Measurements from ENCODE around the gene HNRNPH3. TPM values are rescaled to one million over a fixed set of nuclear protein-coding genes. Genes with fewer than 3 reads are reported as not detected.

HNRNPH3 gene
- total and polyA plus RNA-seq, 4 donors: 106 to 200 (median 128) TPM

DNA sequence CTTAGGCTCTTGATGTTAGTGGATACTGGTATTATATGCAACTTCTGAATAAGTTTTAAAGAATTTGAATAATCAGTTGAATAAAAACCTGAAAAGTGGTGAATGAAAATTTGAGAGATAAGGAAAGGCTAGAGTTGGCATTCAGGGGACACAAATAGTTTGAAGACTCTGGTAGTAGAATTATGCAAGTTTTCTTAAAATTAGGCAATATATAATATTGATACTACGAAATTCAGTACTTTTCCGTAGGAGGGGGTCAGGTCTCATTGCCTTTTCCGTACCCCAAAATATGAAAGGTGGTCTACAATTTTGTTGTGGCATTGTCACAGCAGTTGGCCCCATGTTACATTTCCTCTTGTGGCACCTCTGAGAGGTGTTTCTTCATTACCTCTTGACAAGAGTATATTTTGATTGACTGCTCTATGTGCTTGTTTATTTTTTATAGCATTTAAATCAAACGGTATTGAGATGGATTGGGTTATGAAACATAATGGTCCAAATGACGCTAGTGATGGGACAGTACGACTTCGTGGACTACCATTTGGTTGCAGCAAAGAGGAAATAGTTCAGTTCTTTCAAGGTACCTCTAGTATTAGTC, 5.0 kb downstream of the HNRNPH3 start:
- Histone ChIP-seq H3K27ac (ENCODE audit: low read depth in 1 of 2, low read length in 2 of 2) (no peak overlapping the region), H3K27me3 (ENCODE audit: control insufficient read depth in 1 of 2, insufficient read depth in 2 of 2, low read length in 1 of 2) (no peaks in the 10 kb centered on the region), H3K4me3 (ENCODE audit: low read length in 2 of 2) (no peak overlapping the region), H3K9me3 (ENCODE audit: control insufficient read depth, low read length) (no peaks in the 10 kb centered on the region), H3K36me3 (ENCODE audit: control insufficient read depth in 1 of 2, insufficient read depth in 2 of 2, low read length in 1 of 2) (peaks cover 5 to 7% of the 10 kb centered on the region in 2 donors), H3K4me1 (ENCODE audit: control insufficient read depth in 1 of 2, insufficient read depth in 2 of 2, low read length in 2 of 2) (peaks cover 0 to 11% of the 10 kb centered on the region in 2 donors)
- intact Hi-C loops (cut with DNase I): loop anchor here in 1 of 2 donors (10.0 kb wide), 2 partner anchors 262 to 452 kb away; partner anchors contain the start of genes HERC4 and SIRT1
- DNase-seq: no peak
- no peak for ATAC-seq (ENCODE audit: low FRiP score)
- whole genome bisulfite sequencing, 2 donors: 57 to 59% methylated on average over 7 of the region's 7 CpGs

DNA sequence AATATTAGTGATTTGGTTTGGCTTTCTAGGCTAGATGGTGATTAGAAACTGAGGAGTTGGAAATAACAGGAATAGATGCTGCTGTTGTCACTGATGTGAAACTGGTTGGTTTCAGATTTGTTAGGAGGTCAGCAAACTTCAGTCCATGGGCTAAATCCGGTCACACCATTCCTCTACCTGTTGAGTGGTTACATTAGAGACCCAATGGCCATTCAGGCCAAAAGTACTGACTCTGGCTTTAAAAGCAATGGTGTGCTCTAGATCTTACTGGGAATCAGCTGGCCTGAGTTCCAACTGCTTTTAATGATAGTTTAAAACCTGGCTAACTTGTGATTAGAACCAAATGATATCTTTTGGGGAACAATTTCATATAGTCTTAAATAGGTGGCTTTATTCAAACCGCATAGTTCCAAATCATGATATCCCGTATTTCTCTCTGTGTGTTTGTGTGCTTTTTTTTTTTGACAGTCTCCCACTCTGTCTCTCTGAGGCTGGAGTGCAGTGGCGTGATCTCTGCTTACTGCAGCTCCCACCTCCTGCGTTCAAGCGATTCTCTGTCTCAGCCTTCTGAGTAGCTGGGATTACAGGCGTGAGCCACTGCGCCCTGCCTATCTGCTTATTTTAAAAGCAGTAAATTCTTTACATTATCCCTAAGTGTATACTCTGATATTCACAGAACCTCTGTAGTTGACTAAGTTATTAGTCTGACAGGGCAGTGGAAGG, 8.7 kb downstream of the HNRNPH3 start:
- intact Hi-C loops (cut with DNase I): loop anchor here in 1 of 2 donors (10.0 kb wide), 1 partner anchor 54 kb away; no protein-coding TSS in a partner anchor
- 87 to 89% methylated on average over 8 of the region's 8 CpGs for WGBS, 2 donors
- Histone ChIP-seq H3K9me3 (ENCODE audit: control insufficient read depth, low read length) (no peaks in the 10 kb centered on the region), H3K4me3 (ENCODE audit: low read length in 2 of 2) (no peak overlapping the region), H3K4me1 (ENCODE audit: control insufficient read depth in 1 of 2, insufficient read depth in 2 of 2, low read length in 2 of 2) (peaks cover 0 to 9% of the 10 kb centered on the region in 2 donors), H3K27ac (ENCODE audit: low read depth in 1 of 2, low read length in 2 of 2) (no peak overlapping the region), H3K27me3 (ENCODE audit: control insufficient read depth in 1 of 2, insufficient read depth in 2 of 2, low read length in 1 of 2) (no peaks in the 10 kb centered on the region), H3K36me3 (ENCODE audit: control insufficient read depth in 1 of 2, insufficient read depth in 2 of 2, low read length in 1 of 2) (peaks cover 5 to 7% of the 10 kb centered on the region in 2 donors)
- ATAC-seq (ENCODE audit: low FRiP score) (no peak), DNase-seq (no peak)

GRCh38 chr10:68342909-68343516, 11.1 kb downstream of the HNRNPH3 start:
- ATAC-seq (ENCODE audit: low FRiP score): no peak
- DNase-seq: no peak
- Histone ChIP-seq H3K9me3 (ENCODE audit: control insufficient read depth, low read length) (no peaks in the 10 kb centered on the region), H3K4me1 (ENCODE audit: control insufficient read depth in 1 of 2, insufficient read depth in 2 of 2, low read length in 2 of 2) (no peaks in the 10 kb centered on the region), H3K27ac (ENCODE audit: low read depth in 1 of 2, low read length in 2 of 2) (no peak overlapping the region), H3K27me3 (ENCODE audit: control insufficient read depth in 1 of 2, insufficient read depth in 2 of 2, low read length in 1 of 2) (no peaks in the 10 kb centered on the region), H3K4me3 (ENCODE audit: low read length in 2 of 2) (no peak overlapping the region), H3K36me3 (ENCODE audit: control insufficient read depth in 1 of 2, insufficient read depth in 2 of 2, low read length in 1 of 2) (peaks cover 5 to 7% of the 10 kb centered on the region in 2 donors)
- intact Hi-C loops (cut with DNase I): loop anchor here in 1 of 2 donors (10.0 kb wide), 1 partner anchor 52 kb away; no protein-coding TSS in a partner anchor
- 83 to 86% methylated on average over 3 of the region's 3 CpGs for WGBS, 2 donors

DNA sequence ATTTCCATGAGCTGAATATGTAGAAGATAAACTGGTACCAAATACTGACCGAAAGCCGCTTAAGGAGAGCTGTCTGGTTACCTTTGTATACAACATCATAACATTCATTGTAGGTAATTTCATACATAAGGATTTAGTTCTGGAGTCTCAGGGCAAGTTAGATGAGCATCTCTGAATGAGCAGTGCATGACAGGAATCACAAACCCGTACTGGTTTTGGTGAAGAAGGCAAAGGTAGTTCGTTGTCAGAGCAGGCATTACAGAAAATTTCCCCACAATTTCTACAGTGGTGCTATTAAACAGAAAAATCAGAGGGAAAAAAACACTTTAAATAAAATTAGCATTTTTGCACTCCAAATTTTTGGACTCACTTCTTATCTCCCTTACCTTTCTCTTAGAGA, 13.8 kb downstream of the HNRNPH3 start:
- intact Hi-C loops (cut with DNase I): loop anchor here in 1 of 2 donors (10.0 kb wide), 1 partner anchor 49 kb away; no protein-coding TSS in a partner anchor
- 87% methylated on average over 4 of the region's 4 CpGs for WGBS, 2 donors
- peaks cover 0 to 4% of the 10 kb centered on the region in 2 donors for H3K36me3 ChIP-seq (ENCODE audit: control insufficient read depth in 1 of 2, insufficient read depth in 2 of 2, low read length in 1 of 2)

DNA sequence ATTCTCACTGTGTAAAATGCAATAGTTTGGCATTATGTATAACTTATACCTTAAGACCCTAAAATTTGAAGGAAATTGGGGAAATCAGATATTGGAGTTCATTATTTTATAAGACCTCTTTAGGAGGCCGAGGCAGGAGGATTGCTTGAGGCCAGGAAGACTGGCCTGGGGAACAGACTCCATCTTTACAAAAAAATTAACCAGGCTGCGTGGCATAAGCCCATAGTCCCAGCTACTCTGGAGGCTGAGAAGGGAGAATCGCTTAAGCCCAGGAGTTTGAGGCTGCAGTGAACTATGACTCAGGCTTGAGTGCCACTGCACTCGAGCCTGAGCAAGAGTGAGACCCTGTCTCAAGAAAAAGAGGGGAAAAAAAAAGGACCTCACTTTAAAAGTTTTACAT, 14.9 kb downstream of the HNRNPH3 start:
- no peaks in the 10 kb centered on the region for H3K4me1 ChIP-seq (ENCODE audit: control insufficient read depth in 1 of 2, insufficient read depth in 2 of 2, low read length in 2 of 2)
- 79 to 86% methylated on average over 4 of the region's 4 CpGs for WGBS, 2 donors
- H3K4me3 ChIP-seq (ENCODE audit: low read length in 2 of 2): no peak overlapping the region
- no peak overlapping the region for H3K27ac ChIP-seq (ENCODE audit: low read depth in 1 of 2, low read length in 2 of 2)
- no peaks in the 10 kb centered on the region for H3K27me3 ChIP-seq (ENCODE audit: control insufficient read depth in 1 of 2, insufficient read depth in 2 of 2, low read length in 1 of 2)
- H3K9me3 ChIP-seq (ENCODE audit: control insufficient read depth, low read length): no peaks in the 10 kb centered on the region
- no peak for DNase-seq
- intact Hi-C loops (cut with DNase I): loop anchor here in 1 of 2 donors (10.0 kb wide), 1 partner anchor 48 kb away; no protein-coding TSS in a partner anchor
- ATAC-seq (ENCODE audit: low FRiP score): no peak
- H3K36me3 ChIP-seq (ENCODE audit: control insufficient read depth in 1 of 2, insufficient read depth in 2 of 2, low read length in 1 of 2): peaks cover 0 to 1% of the 10 kb centered on the region in 2 donors

More for the DNA sequence above, 13.8 kb downstream of the HNRNPH3 start:
- H3K27me3 ChIP-seq (ENCODE audit: control insufficient read depth in 1 of 2, insufficient read depth in 2 of 2, low read length in 1 of 2): no peaks in the 10 kb centered on the region
- no peaks in the 10 kb centered on the region for H3K9me3 ChIP-seq (ENCODE audit: control insufficient read depth, low read length)
- no peak overlapping the region for H3K4me3 ChIP-seq (ENCODE audit: low read length in 2 of 2)
- no peak for DNase-seq
- no peak overlapping the region for H3K27ac ChIP-seq (ENCODE audit: low read depth in 1 of 2, low read length in 2 of 2)
- H3K4me1 ChIP-seq (ENCODE audit: control insufficient read depth in 1 of 2, insufficient read depth in 2 of 2, low read length in 2 of 2): no peaks in the 10 kb centered on the region
- no peak for ATAC-seq (ENCODE audit: low FRiP score)

DNA sequence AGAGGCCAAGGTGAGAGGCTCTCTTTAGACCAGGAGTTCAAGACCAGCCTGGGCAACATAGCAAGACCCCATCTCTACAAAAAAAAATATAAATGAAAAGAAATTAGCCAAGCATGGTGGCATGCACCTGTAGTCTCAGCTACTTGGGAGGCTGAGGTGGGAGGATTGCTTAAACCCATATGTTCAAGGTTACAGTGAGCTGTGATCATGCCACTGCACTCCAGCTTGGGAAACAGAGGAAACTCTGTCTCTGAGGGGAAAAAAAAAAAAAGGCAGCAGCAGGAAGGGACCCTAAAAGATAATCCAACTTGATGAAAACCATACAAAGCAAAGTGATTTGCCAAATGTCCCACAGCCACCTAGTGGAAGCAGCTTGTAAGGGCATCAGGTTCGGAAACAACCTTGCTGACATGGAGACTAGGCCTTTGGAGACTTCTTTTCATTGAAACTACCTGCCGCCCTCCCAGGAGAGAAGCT, 16.4 kb downstream of the HNRNPH3 start:
- intact Hi-C loops (cut with DNase I): loop anchor here in 1 of 2 donors (10.0 kb wide), 1 partner anchor 46 kb away; no protein-coding TSS in a partner anchor
- 65 to 69% methylated on average over 2 of the region's 2 CpGs for WGBS, 2 donors
- no peaks in the 10 kb centered on the region for H3K4me1 ChIP-seq (ENCODE audit: control insufficient read depth in 1 of 2, insufficient read depth in 2 of 2, low read length in 2 of 2)
- H3K27me3 ChIP-seq (ENCODE audit: control insufficient read depth in 1 of 2, insufficient read depth in 2 of 2, low read length in 1 of 2): no peaks in the 10 kb centered on the region
- H3K36me3 ChIP-seq (ENCODE audit: control insufficient read depth in 1 of 2, insufficient read depth in 2 of 2, low read length in 1 of 2): no peaks in the 10 kb centered on the region
- ATAC-seq (ENCODE audit: low FRiP score) (peak; percentile 62), DNase-seq (no peak)
- no peaks in the 10 kb centered on the region for H3K9me3 ChIP-seq (ENCODE audit: control insufficient read depth, low read length)
- H3K27ac ChIP-seq (ENCODE audit: low read depth in 1 of 2, low read length in 2 of 2): no peak overlapping the region
- no peak overlapping the region for H3K4me3 ChIP-seq (ENCODE audit: low read length in 2 of 2)

DNA sequence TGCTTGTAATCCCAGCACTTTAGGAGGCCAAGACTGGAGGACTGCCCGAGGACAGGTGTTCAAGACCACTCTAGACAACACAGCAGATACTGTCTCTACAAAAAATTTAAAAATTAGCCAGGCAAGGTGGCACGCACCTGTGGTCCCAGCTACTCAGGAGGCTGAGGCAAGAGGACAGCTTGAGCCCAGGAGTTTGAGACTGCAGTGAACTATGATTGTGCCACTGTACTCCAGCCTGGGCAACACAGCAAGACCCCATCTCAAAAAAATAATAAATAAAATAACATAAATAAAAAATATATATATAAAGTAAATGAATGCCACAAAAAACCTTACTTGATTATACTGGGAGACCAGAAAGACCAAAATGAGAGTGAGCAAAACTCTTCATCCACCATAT, 21.7 kb downstream of the HNRNPH3 start:
- peaks cover 0 to 3% of the 10 kb centered on the region in 2 donors for H3K36me3 ChIP-seq (ENCODE audit: control insufficient read depth in 1 of 2, insufficient read depth in 2 of 2, low read length in 1 of 2)
- WGBS, 2 donors: 94% methylated on average over 2 of the region's 2 CpGs
- ATAC-seq (ENCODE audit: low FRiP score) (no peak), DNase-seq (no peak)
- no peaks in the 10 kb centered on the region for H3K4me1 ChIP-seq (ENCODE audit: control insufficient read depth in 1 of 2, insufficient read depth in 2 of 2, low read length in 2 of 2)
- no peaks in the 10 kb centered on the region for H3K27me3 ChIP-seq (ENCODE audit: control insufficient read depth in 1 of 2, insufficient read depth in 2 of 2, low read length in 1 of 2)
- intact Hi-C loops (cut with DNase I): no loop called here
- no peaks in the 10 kb centered on the region for H3K9me3 ChIP-seq (ENCODE audit: control insufficient read depth, low read length)
- no peak overlapping the region for H3K4me3 ChIP-seq (ENCODE audit: low read length in 2 of 2)
- H3K27ac ChIP-seq (ENCODE audit: low read depth in 1 of 2, low read length in 2 of 2): no peak overlapping the region

DNA sequence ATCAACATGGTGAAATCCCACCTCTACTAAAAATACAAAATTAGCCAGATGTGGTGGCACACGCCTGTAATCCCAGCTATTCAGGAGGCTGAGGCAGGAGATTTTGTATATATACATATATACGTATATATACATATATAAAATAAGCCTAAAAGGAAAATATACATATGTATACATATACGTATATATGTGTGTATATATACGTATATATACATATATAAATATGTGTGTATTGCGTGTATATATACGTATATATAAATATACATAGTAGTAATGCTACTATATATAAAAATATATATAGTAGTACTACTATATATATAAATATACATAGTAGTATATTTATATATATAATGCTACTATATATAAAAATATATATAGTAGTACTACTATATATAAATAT, 27.3 kb downstream of the HNRNPH3 start:
- WGBS, 2 donors: 92 to 94% methylated on average over 6 of the region's 6 CpGs
- no peaks in the 10 kb centered on the region for H3K27me3 ChIP-seq (ENCODE audit: control insufficient read depth in 1 of 2, insufficient read depth in 2 of 2, low read length in 1 of 2)
- no peak overlapping the region for H3K4me3 ChIP-seq (ENCODE audit: low read length in 2 of 2)
- H3K4me1 ChIP-seq (ENCODE audit: control insufficient read depth in 1 of 2, insufficient read depth in 2 of 2, low read length in 2 of 2): no peaks in the 10 kb centered on the region
- H3K9me3 ChIP-seq (ENCODE audit: control insufficient read depth, low read length): no peaks in the 10 kb centered on the region
- ATAC-seq (ENCODE audit: low FRiP score) (no peak), DNase-seq (no peak)
- no peak overlapping the region for H3K27ac ChIP-seq (ENCODE audit: low read depth in 1 of 2, low read length in 2 of 2)
- intact Hi-C loops (cut with DNase I): no loop called here
- peaks cover 5 to 8% of the 10 kb centered on the region in 2 donors for H3K36me3 ChIP-seq (ENCODE audit: control insufficient read depth in 1 of 2, insufficient read depth in 2 of 2, low read length in 1 of 2)
